ENCODE results near the gene KITLG. TPM values are rescaled to one million over a fixed set of nuclear protein-coding genes. Genes with fewer than 3 reads are reported as not detected.

KITLG gene
- total and polyA plus RNA-seq, 2 donors (not counting 1 experiment from before 2014, with no cell fraction given) = not detected

DNA sequence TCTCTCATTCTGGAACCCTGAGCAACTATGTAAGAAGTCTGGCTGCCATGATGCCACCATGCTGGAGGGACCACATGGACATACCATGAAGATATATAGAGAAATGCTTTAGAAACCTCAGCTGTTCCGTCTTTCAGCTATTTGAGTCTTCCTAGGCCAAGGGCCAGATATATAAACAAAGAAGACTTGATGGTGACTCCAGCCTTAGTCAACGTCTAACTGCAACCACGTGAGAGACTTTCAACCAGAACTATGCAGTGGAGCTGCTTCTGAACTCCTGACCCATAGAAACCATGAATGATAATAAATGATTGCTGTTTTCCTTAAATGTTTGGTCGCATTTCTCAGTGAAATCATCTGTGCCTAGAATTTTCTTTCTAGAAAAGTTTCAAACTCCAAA, 20.0 kb upstream of the KITLG start:
- H3K4me1 Mint-ChIP-seq = no peaks in the 10 kb centered on the region
- Histone ChIP-seq H3K9ac (ENCODE audit: low read length) (no peak overlapping the region), H4K20me1 (ENCODE audit: control insufficient read depth, insufficient read depth, low read length, poor library complexity, severe bottlenecking) (no peaks in the 10 kb centered on the region), H3K4me2 (replicated peaks; ENCODE audit: low read depth, low read length, poor library complexity, severe bottlenecking) (no peak overlapping the region), H3K4me3 (ENCODE audit: control extremely low read depth in 1 of 5, extremely low read depth in 1 of 5, insufficient read depth in 1 of 5, low read depth in 2 of 5, low read length in 4 of 5) (no peak overlapping the region), H3K27me3 (replicated peaks in 1 of 4; ENCODE audit: control extremely low read depth in 1 of 4, control insufficient read depth in 3 of 4, insufficient read depth in 4 of 4, low read length in 3 of 4) (no peaks in the 10 kb centered on the region), H3K4me1 (ENCODE audit: control insufficient read depth in 2 of 2, insufficient read depth in 2 of 2, low read length in 2 of 2) (no peaks in the 10 kb centered on the region), H3K79me2 (ENCODE audit: control insufficient read depth, insufficient read depth, low read length) (no peaks in the 10 kb centered on the region), H3K27ac (ENCODE audit: low read length in 2 of 2) (no peak overlapping the region), H2AFZ (ENCODE audit: insufficient read depth, low read depth, low read length, poor library complexity, severe bottlenecking) (no peak overlapping the region), H3K36me3 (replicated peaks in 1 of 2; ENCODE audit: control extremely low read depth in 1 of 2, control insufficient read depth in 1 of 2, extremely low read depth in 1 of 2, insufficient read depth in 2 of 2, low read length in 1 of 2) (no peaks in the 10 kb centered on the region), H3K9me3 (ENCODE audit: control extremely low read depth in 1 of 3, control insufficient read depth in 2 of 3, insufficient read depth in 1 of 3, low read length in 2 of 3) (no peaks in the 10 kb centered on the region)
- H3K27ac Mint-ChIP-seq = no peak overlapping the region
- TF ChIP-seq EZH2 (IDR thresholded peaks at IDR 0.05; ENCODE audit: borderline replicate concordance, insufficient read depth, low read depth, low read length, poor library complexity, severe bottlenecking) = no peak
- TF ChIP-seq, protein P1, sequence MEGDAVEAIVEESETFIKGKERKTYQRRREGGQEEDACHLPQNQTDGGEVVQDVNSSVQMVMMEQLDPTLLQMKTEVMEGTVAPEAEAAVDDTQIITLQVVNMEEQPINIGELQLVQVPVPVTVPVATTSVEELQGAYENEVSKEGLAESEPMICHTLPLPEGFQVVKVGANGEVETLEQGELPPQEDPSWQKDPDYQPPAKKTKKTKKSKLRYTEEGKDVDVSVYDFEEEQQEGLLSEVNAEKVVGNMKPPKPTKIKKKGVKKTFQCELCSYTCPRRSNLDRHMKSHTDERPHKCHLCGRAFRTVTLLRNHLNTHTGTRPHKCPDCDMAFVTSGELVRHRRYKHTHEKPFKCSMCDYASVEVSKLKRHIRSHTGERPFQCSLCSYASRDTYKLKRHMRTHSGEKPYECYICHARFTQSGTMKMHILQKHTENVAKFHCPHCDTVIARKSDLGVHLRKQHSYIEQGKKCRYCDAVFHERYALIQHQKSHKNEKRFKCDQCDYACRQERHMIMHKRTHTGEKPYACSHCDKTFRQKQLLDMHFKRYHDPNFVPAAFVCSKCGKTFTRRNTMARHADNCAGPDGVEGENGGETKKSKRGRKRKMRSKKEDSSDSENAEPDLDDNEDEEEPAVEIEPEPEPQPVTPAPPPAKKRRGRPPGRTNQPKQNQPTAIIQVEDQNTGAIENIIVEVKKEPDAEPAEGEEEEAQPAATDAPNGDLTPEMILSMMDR (IDR thresholded peaks at IDR 0.05) = no peak
- H3K9me3 Mint-ChIP-seq (ENCODE audit: insufficient read depth) = no peaks in the 10 kb centered on the region
- DNase-seq = no peak
- no peak overlapping the region for H3K4me3 Mint-ChIP-seq
- H3K27me3 Mint-ChIP-seq = no peaks in the 10 kb centered on the region
- ChIA-PET POLR2A (no interaction called here), CTCF (no interaction called here)
- intact Hi-C loops (cut with micrococcal nuclease) = no loop called here
- no peak for ATAC-seq (ENCODE audit: low read depth)
- WGBS (ENCODE audit: insufficient coverage) = 82% methylated on average over 3 of the region's 4 CpGs

DNA sequence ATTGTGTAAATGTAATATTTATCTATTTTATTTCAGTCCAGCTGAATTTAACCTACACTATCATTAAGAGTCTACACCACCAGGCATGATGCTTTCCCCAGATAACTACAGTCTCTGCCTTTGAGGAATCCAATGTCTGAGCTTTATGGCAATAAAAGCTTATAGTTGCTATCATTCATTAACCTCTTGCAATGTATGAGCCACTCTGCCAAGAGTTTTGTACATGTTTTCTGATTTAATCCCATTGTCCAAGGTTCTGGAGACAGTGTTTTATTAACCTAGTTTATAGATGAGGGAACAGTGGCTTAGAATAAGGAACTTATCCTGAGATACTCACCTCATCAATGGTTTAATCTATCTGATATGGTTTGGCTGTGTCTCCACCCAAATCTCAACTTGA, 17.1 kb upstream of the KITLG start:
- Histone ChIP-seq H3K36me3 (replicated peaks in 1 of 2; ENCODE audit: control extremely low read depth in 1 of 2, control insufficient read depth in 1 of 2, extremely low read depth in 1 of 2, insufficient read depth in 2 of 2, low read length in 1 of 2) (no peaks in the 10 kb centered on the region), H4K20me1 (ENCODE audit: control insufficient read depth, insufficient read depth, low read length, poor library complexity, severe bottlenecking) (no peaks in the 10 kb centered on the region), H3K9me3 (ENCODE audit: control extremely low read depth in 1 of 3, control insufficient read depth in 2 of 3, insufficient read depth in 1 of 3, low read length in 2 of 3) (no peaks in the 10 kb centered on the region), H3K27me3 (replicated peaks in 1 of 4; ENCODE audit: control extremely low read depth in 1 of 4, control insufficient read depth in 3 of 4, insufficient read depth in 4 of 4, low read length in 3 of 4) (no peaks in the 10 kb centered on the region), H3K27ac (ENCODE audit: low read length in 2 of 2) (no peak overlapping the region), H3K4me2 (replicated peaks; ENCODE audit: low read depth, low read length, poor library complexity, severe bottlenecking) (no peak overlapping the region), H2AFZ (ENCODE audit: insufficient read depth, low read depth, low read length, poor library complexity, severe bottlenecking) (no peak overlapping the region), H3K4me3 (ENCODE audit: control extremely low read depth in 1 of 5, extremely low read depth in 1 of 5, insufficient read depth in 1 of 5, low read depth in 2 of 5, low read length in 4 of 5) (no peak overlapping the region), H3K9ac (ENCODE audit: low read length) (no peak overlapping the region), H3K4me1 (ENCODE audit: control insufficient read depth in 2 of 2, insufficient read depth in 2 of 2, low read length in 2 of 2) (no peaks in the 10 kb centered on the region), H3K79me2 (ENCODE audit: control insufficient read depth, insufficient read depth, low read length) (no peaks in the 10 kb centered on the region)
- H3K4me3 Mint-ChIP-seq = no peak overlapping the region
- ATAC-seq (ENCODE audit: low read depth) (no peak), DNase-seq (no peak)
- no peak overlapping the region for H3K27ac Mint-ChIP-seq
- TF ChIP-seq, protein P1 (IDR thresholded peaks at IDR 0.05) = no peak
- TF ChIP-seq EZH2 (IDR thresholded peaks at IDR 0.05; ENCODE audit: borderline replicate concordance, insufficient read depth, low read depth, low read length, poor library complexity, severe bottlenecking) = no peak
- intact Hi-C loops (cut with micrococcal nuclease) = no loop called here
- H3K27me3 Mint-ChIP-seq = no peaks in the 10 kb centered on the region
- H3K4me1 Mint-ChIP-seq = no peaks in the 10 kb centered on the region
- no peaks in the 10 kb centered on the region for H3K9me3 Mint-ChIP-seq (ENCODE audit: insufficient read depth)
- ChIA-PET CTCF (no interaction called here), POLR2A (no interaction called here)
